GM19467 (cell line): ENCODE results near the gene KLHL2.
A peak's percentile ranks its signal among the peaks of the same experiment; 100 is the strongest.
"Not testable (repeated sequence)": the region's sequence is repeated elsewhere in the genome, so short reads cannot be mapped to it uniquely, and the experiment has no call there.

Source experiments
- ATAC-seq: cut with Tn5 transposase; IDR thresholded peaks from one replicate; pipeline ENCODE4 v1.9.1; 2021; ENCODE audit warnings: mild to moderate bottlenecking, moderate library complexity; ENCODE audit not compliant: unreplicated experiment

Gene KLHL2

GRCh38 chr4:165327211-165328100 is 120.1 kb downstream of the KLHL2 start, which contains the start of gene MSMO1:
TSS of gene MSMO1 (plus strand) at chr4:165327669. CDS start at chr4:165333371, 5,702 bp downstream.
- ATAC-seq = peak; percentile 99

DNA sequence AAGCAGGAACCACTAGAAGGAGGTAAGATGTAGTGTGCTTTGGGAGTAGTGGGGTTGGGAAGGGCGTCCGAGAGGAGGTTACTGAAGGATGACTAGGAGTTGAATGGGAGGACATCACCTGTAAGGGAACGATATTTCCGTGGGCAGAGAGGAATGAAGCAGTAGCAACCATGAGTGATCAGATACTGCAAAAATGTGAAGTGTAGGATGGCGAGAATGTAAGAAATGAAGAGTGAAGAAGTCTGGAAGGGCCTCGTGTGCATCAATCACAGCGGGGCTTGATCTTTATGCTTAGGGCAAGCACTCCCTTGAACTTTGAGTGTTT is 120.7 kb downstream of the KLHL2 start:
- no peak for ATAC-seq

DNA sequence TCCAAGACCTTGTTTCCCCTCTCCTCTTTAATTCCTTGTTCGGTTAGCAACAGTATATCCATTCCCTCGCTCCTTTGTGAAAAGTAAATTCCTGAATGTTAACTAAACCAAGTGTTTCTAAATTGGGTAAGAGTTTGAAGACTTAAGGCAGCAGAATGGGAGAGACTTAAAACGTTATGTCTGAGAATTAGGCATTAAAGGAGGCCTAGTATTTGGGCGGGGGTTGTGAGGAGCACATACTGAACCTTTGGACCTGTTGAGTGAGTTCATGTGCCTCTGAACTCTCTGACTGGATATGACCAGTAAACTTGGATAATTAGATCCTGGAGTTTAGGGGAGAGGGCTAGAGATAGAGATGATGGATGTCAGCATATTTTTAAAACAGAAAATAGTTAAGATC is 121.3 kb downstream of the KLHL2 start:
- no peak for ATAC-seq

GRCh38 chr4:165330071-165330470 is 122.7 kb downstream of the KLHL2 start:
- ATAC-seq = no peak

GRCh38 chr4:165330666-165331065 is 123.3 kb downstream of the KLHL2 start:
- no peak for ATAC-seq

DNA sequence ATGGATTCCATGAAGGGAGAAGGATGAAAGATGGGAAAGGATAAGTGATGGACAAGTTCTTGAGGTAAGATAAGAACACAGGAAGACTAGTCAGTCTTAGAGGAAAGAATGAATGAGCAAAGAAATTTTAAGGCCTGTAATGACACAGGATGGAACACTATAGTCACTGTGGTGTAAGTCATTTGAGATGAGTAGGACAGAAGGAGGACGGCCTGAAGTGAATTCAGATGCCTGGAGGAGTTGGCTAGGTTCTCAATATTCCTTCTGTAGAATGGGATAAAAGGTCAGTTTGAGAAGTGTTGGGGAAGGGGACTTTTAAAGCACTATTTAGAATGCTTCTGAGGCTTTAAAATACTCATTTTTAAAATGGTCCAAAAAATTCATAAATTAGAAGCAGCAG is 124.0 kb downstream of the KLHL2 start:
- ATAC-seq = no peak

DNA sequence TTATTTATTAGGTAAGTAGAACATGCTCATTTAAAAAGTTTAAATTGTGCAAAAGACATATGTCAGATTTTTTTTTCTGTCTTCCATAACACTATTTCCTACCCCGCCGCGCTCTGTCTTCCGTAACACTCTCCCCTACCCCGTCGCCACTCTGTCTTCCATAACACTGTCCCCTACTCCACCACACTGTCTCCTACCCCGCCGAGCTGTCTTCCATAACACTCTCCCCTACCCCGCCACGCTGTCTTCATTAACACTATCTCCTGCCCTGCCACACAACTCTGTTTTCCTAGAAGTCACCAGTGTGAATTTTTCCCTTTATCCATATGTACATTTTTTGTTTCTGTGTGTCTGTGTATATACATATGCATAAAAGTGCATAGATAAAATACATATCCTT is 124.5 kb downstream of the KLHL2 start:
- no peak for ATAC-seq

- no peak for ATAC-seq
Observed at GRCh38 chr4:165332502-165332901, 125.1 kb downstream of the KLHL2 start.

- no peak for ATAC-seq
Observed at GRCh38 chr4:165335163-165335703, 127.9 kb downstream of the KLHL2 start.

DNA sequence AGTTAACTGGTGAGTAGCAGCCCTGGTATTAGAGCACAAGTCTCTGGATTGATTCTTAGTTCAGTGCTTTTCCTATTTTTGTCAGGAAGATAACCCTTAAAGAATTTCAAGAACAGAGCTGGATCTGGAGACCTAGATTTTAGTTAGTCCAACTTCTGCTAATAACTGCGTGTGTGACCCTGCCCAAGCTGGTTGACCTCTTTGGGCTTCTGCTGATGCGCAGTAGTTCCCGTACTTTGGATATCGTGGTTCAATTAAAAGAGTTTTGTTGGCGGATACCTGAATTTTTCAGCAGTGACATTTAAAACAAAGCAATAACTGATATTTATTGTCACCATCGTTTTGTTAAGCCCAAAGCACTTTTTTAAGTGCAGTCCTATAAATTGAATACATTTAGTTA is 129.4 kb downstream of the KLHL2 start:
- no peak for ATAC-seq

GRCh38 chr4:165342340-165342739 is 135.0 kb downstream of the KLHL2 start:
- ATAC-seq = not testable (repeated sequence)

GRCh38 chr4:165343353-165344191 is 136.2 kb downstream of the KLHL2 start:
- ATAC-seq = no peak

DNA sequence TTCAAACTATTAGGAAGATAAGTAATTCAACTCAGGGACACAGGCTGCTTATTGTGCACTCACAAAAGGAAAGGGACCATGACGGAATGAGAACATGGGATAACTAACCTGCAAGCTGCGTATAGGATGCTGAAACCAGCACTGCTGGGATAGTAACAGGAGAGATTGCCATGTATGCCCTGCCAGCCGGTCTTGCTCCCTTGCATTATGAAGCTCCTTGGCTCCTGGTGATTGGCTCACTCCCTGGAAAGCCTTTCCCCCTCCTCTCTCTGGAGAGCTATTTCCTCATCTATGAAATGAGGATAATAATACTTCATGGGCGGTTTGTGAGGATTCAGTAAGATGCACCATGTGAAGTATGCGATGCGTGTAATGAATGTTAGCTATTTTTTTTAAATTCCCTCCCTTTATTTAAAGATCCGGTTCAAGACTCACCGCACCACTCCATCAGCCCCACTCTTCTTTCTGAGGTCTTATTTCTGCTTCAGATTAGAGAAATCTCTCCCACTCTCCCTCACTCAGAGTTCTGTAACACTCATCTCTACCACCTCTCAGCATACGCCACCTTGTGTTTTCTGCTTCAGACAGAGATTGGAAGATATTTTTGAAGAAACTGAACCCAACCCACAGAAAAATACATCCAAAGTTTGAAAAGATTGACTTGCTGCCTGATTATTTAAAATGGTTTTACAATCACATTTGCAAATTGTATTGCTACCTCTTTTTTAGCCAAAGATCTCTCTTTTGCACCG is 138.5 kb downstream of the KLHL2 start:
- ATAC-seq = no peak

GRCh38 chr4:165347647-165348569 is 140.5 kb downstream of the KLHL2 start:
- no peak for ATAC-seq

DNA sequence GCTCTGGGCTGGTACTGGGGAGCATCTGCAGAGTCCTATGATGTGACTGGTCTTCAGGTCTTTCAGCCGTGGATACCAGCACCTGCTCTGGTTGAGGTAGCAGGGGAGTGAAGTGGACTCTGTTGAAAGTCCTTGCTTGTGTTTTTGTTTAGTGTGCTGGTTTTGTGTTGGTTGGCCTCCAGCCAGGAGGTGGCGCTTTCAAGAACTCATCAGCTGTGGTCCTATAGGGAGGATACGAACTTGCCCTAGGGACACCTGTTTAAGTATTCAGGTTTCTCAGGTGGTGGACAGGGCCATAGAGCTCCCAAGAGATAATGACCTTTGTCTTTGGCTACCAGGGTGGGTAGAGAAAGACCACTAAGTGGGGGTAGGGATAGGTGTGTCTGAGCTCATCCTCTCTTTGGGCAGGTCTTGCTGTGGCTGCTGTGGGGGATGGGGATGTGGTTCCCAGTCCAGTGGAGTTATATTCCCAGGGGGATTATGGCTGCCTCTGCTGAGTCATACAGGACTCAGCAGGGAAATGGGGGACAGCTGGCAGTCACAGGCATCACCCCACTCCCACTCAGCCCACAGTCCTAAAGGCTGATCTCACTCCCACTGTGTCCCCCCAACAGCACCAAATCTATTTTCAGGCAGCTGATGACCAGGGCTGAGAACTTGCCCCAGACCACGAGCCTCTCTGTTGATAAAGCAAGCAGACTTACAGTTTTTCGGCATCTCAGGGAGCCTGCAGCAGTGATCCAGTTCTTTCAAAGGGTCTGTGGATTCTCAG is 144.2 kb downstream of the KLHL2 start:
- ATAC-seq = no peak

DNA sequence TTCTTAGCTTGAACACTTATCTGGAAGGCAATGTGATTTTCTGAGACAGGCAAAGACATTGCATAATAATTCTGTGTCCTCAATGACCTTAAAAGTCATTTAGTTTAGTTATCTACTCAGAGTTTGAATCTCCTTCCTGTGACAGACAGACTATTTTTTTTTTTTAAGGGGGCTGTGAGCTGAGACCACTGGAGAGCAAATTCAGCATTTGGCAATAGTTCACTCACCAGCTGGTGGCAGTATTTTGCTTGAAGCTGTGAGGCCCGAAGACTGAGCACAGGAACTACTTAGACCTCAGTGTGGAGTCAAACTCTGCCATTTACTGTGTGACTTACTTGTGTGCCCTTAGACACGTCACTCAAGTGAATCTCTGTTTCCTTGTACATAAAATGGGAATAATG is 148.5 kb downstream of the KLHL2 start:
- no peak for ATAC-seq

- no peak for ATAC-seq
Observed at GRCh38 chr4:165359506-165359905, 152.1 kb downstream of the KLHL2 start.

DNA sequence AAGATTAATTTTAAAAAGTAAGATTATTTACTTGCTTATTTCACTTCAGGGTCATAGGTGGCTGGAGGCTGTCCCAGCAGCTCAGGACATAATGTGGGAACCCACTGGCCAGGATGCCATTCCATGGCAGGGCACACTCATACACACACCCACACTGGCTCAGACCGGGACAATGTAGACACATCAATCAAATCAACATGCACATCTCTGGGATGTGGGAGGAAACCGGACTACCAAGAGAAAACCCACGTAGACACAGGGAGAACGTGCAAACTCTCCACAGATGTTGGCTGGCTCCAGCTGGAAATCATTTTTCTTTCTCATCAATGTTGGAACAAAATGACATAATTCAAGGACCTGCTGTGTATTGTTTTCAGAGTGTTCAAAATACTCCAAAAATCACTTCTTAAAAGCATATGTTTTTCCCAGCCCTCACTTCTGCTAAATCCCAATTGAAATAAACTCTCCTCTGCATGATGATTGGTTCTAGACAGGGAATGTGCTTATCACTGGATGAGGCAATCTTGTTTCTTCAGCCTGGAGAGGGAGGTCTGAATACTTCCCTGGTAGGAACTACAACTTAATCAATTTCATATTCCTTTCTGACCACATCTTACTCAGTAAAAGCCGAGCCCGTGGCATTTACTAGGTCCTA is 152.8 kb downstream of the KLHL2 start:
- no peak for ATAC-seq
